SK-N-SH (cell line): Measurements from ENCODE around the gene FAM131C. TPM values are rescaled to one million over a fixed set of nuclear protein-coding genes. Genes with fewer than 3 reads are reported as not detected.
A peak's percentile ranks its signal among the peaks of the same experiment; 100 is the strongest.

Experiments
- CTCF ChIA-PET: fragments of 300-600, 350-600 bp; formaldehyde crosslinking; extraction: SDS; loops from one replicate; lab custom pipeline; 2021; lab: Yijun Ruan, JAX
- POLR2A ChIA-PET: fragments of 350-600 bp; sonication (Branson Sonifier 250); formaldehyde crosslinking; extraction: SDS; loops from one replicate; lab custom pipeline; 2020; ENCODE audit warnings: antibody characterized with exemption, inconsistent platforms; lab: Yijun Ruan, JAX
- DNase-seq: peaks from one replicate; pipeline ENCODE4 v3.0.0; 2012
- H2AFZ ChIP-seq: fragments of 200-600 bp; sonication (generic); 2 replicates; pipeline ENCODE4 v1.8.1; 2016; ENCODE audit warnings: antibody characterized with exemption, mild to moderate bottlenecking, low read depth
- H3F3A ChIP-seq: fragments of 200-600 bp; sonication (generic); replicated peaks from 2 replicates; pipeline ENCODE3; 2016; ENCODE audit warnings: antibody characterized with exemption, mild to moderate bottlenecking; ENCODE audit not compliant: insufficient read depth
- H3K27ac ChIP-seq, 2 experiments: fragments of 200-500 bp in 1 of 2; fragments of 200-600 bp in 1 of 2; sonication (Bioruptor generic) in 1 of 2; sonication (generic), shearing (Covaris generic) in 1 of 2; 2 replicates each; pipeline versions ENCODE4 v1.5.1 to v1.6.1; 2014 to 2016; ENCODE audit warnings: low read depth in 2 of 2, inconsistent platforms in 1 of 2, low read length in 1 of 2, mild to moderate bottlenecking in 1 of 2, mixed read lengths in 1 of 2
- H3K27me3 ChIP-seq: fragments of 200-600 bp; sonication (generic), shearing (Covaris generic); 2 replicates; pipeline ENCODE4 v1.6.1; 2016; ENCODE audit warnings: mixed run types; ENCODE audit not compliant: insufficient read depth
- H3K36me3 ChIP-seq, 2 experiments: fragments of 200-500 bp in 1 of 2; fragments of 200-600 bp in 1 of 2; sonication (Bioruptor generic) in 1 of 2; sonication (generic) in 1 of 2; replicated peaks in 1 of 2; 2 replicates each; pipeline versions ENCODE3 to v1.5.1; 2014 to 2016; ENCODE audit warnings: low read length in 1 of 2, mild to moderate bottlenecking in 1 of 2; ENCODE audit not compliant: insufficient read depth in 2 of 2, control insufficient read depth in 1 of 2
- H3K4me1 ChIP-seq, 2 experiments: fragments of 200-500 bp in 1 of 2; fragments of 200-600 bp in 1 of 2; sonication (Bioruptor generic) in 1 of 2; sonication (generic), shearing (Covaris generic) in 1 of 2; 2 replicates each; pipeline versions ENCODE4 v1.5.1 to v1.6.1; 2014 to 2016; ENCODE audit warnings: low read depth in 1 of 2, low read length in 1 of 2, mixed run types in 1 of 2; ENCODE audit not compliant: insufficient read depth in 2 of 2, control insufficient read depth in 1 of 2
- H3K4me2 ChIP-seq: fragments of 200-600 bp; sonication (generic), shearing (Covaris generic); 2 replicates; pipeline ENCODE4 v1.6.1; 2017; ENCODE audit warnings: mixed run types
- H3K4me3 ChIP-seq, 2 experiments: fragments of 200-500 bp in 1 of 2; fragments of 200-600 bp in 1 of 2; sonication (Bioruptor generic) in 1 of 2; sonication (generic), shearing (Covaris generic) in 1 of 2; 2 replicates each; pipeline versions ENCODE4 v1.5.1 to v1.8.1; 2014 to 2016; ENCODE audit warnings: low read depth in 2 of 2, inconsistent platforms in 1 of 2, low read length in 1 of 2, mild to moderate bottlenecking in 1 of 2, mixed read lengths in 1 of 2, moderate library complexity in 1 of 2
- H3K79me2 ChIP-seq: fragments of 200-600 bp; sonication (generic); 2 replicates; pipeline ENCODE4 v1.8.1; 2017; ENCODE audit warnings: mild to moderate bottlenecking; ENCODE audit not compliant: insufficient read depth
- H3K9ac ChIP-seq: fragments of 200-600 bp; sonication (generic); 2 replicates; pipeline ENCODE4 v1.6.1; 2017; ENCODE audit warnings: mixed run types
- H3K9me2 ChIP-seq: fragments of 200-600 bp; sonication (generic); 2 replicates; pipeline ENCODE4 v1.6.1; 2017; ENCODE audit warnings: mixed run types
- H3K9me3 ChIP-seq: fragments of 200-600 bp; sonication (generic); 2 replicates; pipeline ENCODE4 v1.6.1; 2017; ENCODE audit warnings: mixed run types, mild to moderate bottlenecking, moderate library complexity
- H4K20me1 ChIP-seq: fragments of 200-600 bp; sonication (generic); 2 replicates; pipeline ENCODE4 v1.6.1; 2017; ENCODE audit warnings: mild to moderate bottlenecking, mixed run types; ENCODE audit not compliant: insufficient read depth
- ELF1 ChIP-seq: IDR thresholded peaks from 2 replicates; pipeline ENCODE4 v1.4.0; 2012
- EP300 ChIP-seq, 2 experiments: IDR thresholded peaks; 2 replicates each; pipeline versions ENCODE4 v1.4.0 to v1.6.1; 2012; ENCODE audit warnings: borderline replicate concordance in 1 of 2, low read depth in 1 of 2, low read length in 1 of 2
- EZH2phosphoT487 ChIP-seq: fragments of 200-600 bp; sonication (generic); IDR thresholded peaks from 2 replicates; pipeline ENCODE4 v1.6.1; 2017; ENCODE audit warnings: low read depth, mixed run types, mild to moderate bottlenecking, antibody characterized with exemption, moderate library complexity, borderline replicate concordance
- FOXJ3 ChIP-seq: sonication (generic); formaldehyde crosslinking; IDR thresholded peaks from 2 replicates; pipeline ENCODE4 v1.5.1; 2020; ENCODE audit warnings: mild to moderate bottlenecking, missing genetic modification reagents
- GABPA ChIP-seq: IDR thresholded peaks from 2 replicates; pipeline ENCODE4 v1.4.0; 2012; ENCODE audit warnings: low read depth, mild to moderate bottlenecking
- IRF3 ChIP-seq: fragments of 150-350 bp; IDR thresholded peaks from 2 replicates; pipeline ENCODE4 v1.6.1; 2016; ENCODE audit warnings: mild to moderate bottlenecking, low read depth, low read length
- JUND ChIP-seq: IDR thresholded peaks from 2 replicates; pipeline ENCODE4 v1.4.0; 2012
- NFIC ChIP-seq: IDR thresholded peaks from 2 replicates; pipeline ENCODE4 v1.4.0; 2012; ENCODE audit warnings: borderline replicate concordance
- NRF1 ChIP-seq: IDR thresholded peaks from 2 replicates; pipeline ENCODE4 v1.6.1; 2012; ENCODE audit warnings: low read depth, mild to moderate bottlenecking, low read length
- PBX3 ChIP-seq: IDR thresholded peaks from 2 replicates; pipeline ENCODE4; 2012
- REST ChIP-seq: IDR thresholded peaks from 2 replicates; pipeline ENCODE4 v1.6.1; 2012; ENCODE audit warnings: mild to moderate bottlenecking, low read depth, low read length, moderate library complexity
- SIN3A ChIP-seq: IDR thresholded peaks from 2 replicates; pipeline ENCODE4 v1.6.1; 2012; ENCODE audit warnings: low read depth, mild to moderate bottlenecking, low read length, moderate library complexity, borderline replicate concordance
- SMC3 ChIP-seq: IDR thresholded peaks from 2 replicates; pipeline ENCODE4 v1.6.1; 2012; ENCODE audit warnings: low read depth, low read length, improper control_type of control experiment
- TAF1 ChIP-seq: IDR thresholded peaks from 2 replicates; pipeline ENCODE4 v1.6.1; 2012; ENCODE audit warnings: low read depth, mild to moderate bottlenecking, low read length, moderate library complexity, borderline replicate concordance
- USF1 ChIP-seq: IDR thresholded peaks from 2 replicates; pipeline ENCODE4 v1.4.0; 2012; ENCODE audit warnings: low read depth, borderline replicate concordance
- YY1 ChIP-seq: IDR thresholded peaks from 2 replicates; pipeline ENCODE4 v1.4.0; 2012; ENCODE audit warnings: low read depth, mild to moderate bottlenecking
- ZBTB33 ChIP-seq: IDR thresholded peaks from 2 replicates; pipeline ENCODE4 v1.4.0; 2012; ENCODE audit warnings: low read depth, borderline replicate concordance
- WGBS: methylation state at CpG from one replicate; pipeline ENCODE4 v1.1.6; 2017; ENCODE audit warnings: low lambda C conversion rate; 5-methylcytosine and 5-hydroxymethylcytosine counted together
- polyA plus RNA-seq, 3 experiments: library from polyadenylated mRNA; depleted of rRNA; stranded (reverse); fragments of >200 nt; gene quantifications; 2 replicates each; pipeline ENCODE4 v1.2.3, GENCODE V29; 2012

FAM131C gene
- polyA plus RNA-seq, 1 of the 3 experiments (the other 2 are of a cell fraction): 1.6 TPM

- no peak for DNase-seq
- TF ChIP-seq REST (no peak), EP300 (IDR thresholded peaks at IDR 0.05; ENCODE audit: borderline replicate concordance in 1 of 2, low read depth in 1 of 2, low read length in 1 of 2) (no peak), NRF1 (no peak), PBX3 (no peak), NFIC (peak; percentile 44; the same call in 1 of the 2 replicates), JUND (no peak), YY1 (no peak), USF1 (no peak)
- WGBS: 67% methylated on average over 10 of the region's 11 CpGs
- peak overlapping the region; percentile 64 for H3K4me2 ChIP-seq
- peaks cover 29% of the 10 kb centered on the region for H3F3A ChIP-seq
- no peak overlapping the region for H3K4me3 ChIP-seq
- H3K4me1 ChIP-seq: peaks cover 15 to 26% of the 10 kb centered on the region in 2 experiments; a peak in 3 of 4 replicates
- H2AFZ ChIP-seq: no peak overlapping the region
- no peaks in the 10 kb centered on the region for H4K20me1 ChIP-seq
- H3K79me2 ChIP-seq: no peaks in the 10 kb centered on the region
- no peaks in the 10 kb centered on the region for H3K36me3 ChIP-seq
- no peaks in the 10 kb centered on the region for H3K9me3 ChIP-seq
- POLR2A ChIA-PET: no interaction called here
- no peaks in the 10 kb centered on the region for H3K27me3 ChIP-seq
- CTCF ChIA-PET: interaction anchor here (2.0 to 12.3 kb wide), 4 partner anchors 20 to 168 kb away, joined by 7 to 513 read pairs (median 56); no protein-coding TSS in a partner anchor
- H3K9ac ChIP-seq: peak overlapping the region; percentile 30; the same call in 1 of the 2 replicates
- no peaks in the 10 kb centered on the region for H3K9me2 ChIP-seq
- H3K27ac ChIP-seq: peak overlapping the region in 1 of 2 experiments; percentile 72; a peak in 2 of 4 replicates
Observed at GRCh38 chr1:16075337-16076030, 2.0 kb upstream of the FAM131C start.

- CTCF ChIA-PET: interaction anchor here (0.6 to 12.3 kb wide), 21 partner anchors 7 to 491 kb away, joined by 3 to 513 read pairs (median 6); partner anchors contain the start of genes HSPB7 and ZBTB17
- POLR2A ChIA-PET: no interaction called here
- Histone ChIP-seq H2AFZ (no peak overlapping the region), H3K4me1 (peaks cover 15 to 25% of the 10 kb centered on the region in 2 experiments; a peak in 3 of 4 replicates), H3F3A (peaks cover 29% of the 10 kb centered on the region), H3K27me3 (no peaks in the 10 kb centered on the region), H3K36me3 (no peaks in the 10 kb centered on the region), H3K4me2 (peak overlapping the region; percentile 76; the same call in 1 of the 2 replicates), H3K4me3 (no peak overlapping the region; a peak in 1 of 4 replicates), H3K27ac (no peak overlapping the region), H3K9me3 (no peaks in the 10 kb centered on the region), H3K9ac (no peak overlapping the region), H3K9me2 (no peaks in the 10 kb centered on the region), H4K20me1 (no peaks in the 10 kb centered on the region), H3K79me2 (no peaks in the 10 kb centered on the region)
- DNase-seq: no peak
- 97% methylated on average over 5 of the region's 5 CpGs for WGBS
- TF ChIP-seq ZBTB33 (no peak), ELF1 (no peak), IRF3 (no peak), SMC3 (no peak), EZH2phosphoT487 (no peak), GABPA (no peak), FOXJ3 (CRISPR knock-in tag) (no peak), TAF1 (no peak), SIN3A (no peak)
Observed at GRCh38 chr1:16074217-16074616, 766 bp upstream of the FAM131C start.
